Ishikawa (cell line): ENCODE measurements around the gene SIAE.
A peak's percentile ranks its signal among the peaks of the same experiment; 100 is the strongest.

Source experiments
- CEBPB ChIP-seq: IDR thresholded peaks from 2 replicates; pipeline ENCODE4 v1.6.1; 2012
- CREB1 ChIP-seq: IDR thresholded peaks from 2 replicates; pipeline ENCODE4 v1.6.1; 2012; ENCODE audit warnings: low read depth
- EGR1 ChIP-seq: IDR thresholded peaks from 2 replicates; pipeline ENCODE4 v1.6.1; 2012
- EP300 ChIP-seq: IDR thresholded peaks from 2 replicates; pipeline ENCODE4 v1.6.1; 2012; ENCODE audit warnings: borderline replicate concordance
- FOXM1 ChIP-seq: IDR thresholded peaks from 2 replicates; pipeline ENCODE4 v1.6.1; 2012; ENCODE audit warnings: low read depth, borderline replicate concordance
- NFIC ChIP-seq: IDR thresholded peaks from 2 replicates; pipeline ENCODE4 v1.6.1; 2012
- RAD21 ChIP-seq: IDR thresholded peaks from 2 replicates; pipeline ENCODE4 v1.6.1; 2012; ENCODE audit warnings: low read depth
- TAF1 ChIP-seq: IDR thresholded peaks from 2 replicates; pipeline ENCODE4 v1.6.1; 2012; ENCODE audit warnings: low read depth, mild to moderate bottlenecking
- TCF12 ChIP-seq: IDR thresholded peaks from 2 replicates; pipeline ENCODE4 v1.6.1; 2012; ENCODE audit warnings: low read depth
- TEAD4 ChIP-seq: IDR thresholded peaks from 2 replicates; pipeline ENCODE4 v1.6.1; 2012
- YY1 ChIP-seq: IDR thresholded peaks from 2 replicates; pipeline ENCODE4 v1.6.1; 2012; ENCODE audit warnings: low read depth
- ZBTB7A ChIP-seq: IDR thresholded peaks from 2 replicates; pipeline ENCODE4 v1.6.1; 2012; ENCODE audit warnings: low read depth
- TF ChIP-seq, protein P1 (sequence below): IDR thresholded peaks from 2 replicates; pipeline ENCODE4 v1.6.1; 2012; ENCODE audit warnings: low read depth, mild to moderate bottlenecking
- TF ChIP-seq, protein P2 (sequence below): IDR thresholded peaks from 2 replicates; pipeline ENCODE4 v1.6.1; 2012
- TF ChIP-seq, protein P3 (sequence below): IDR thresholded peaks from 2 replicates; pipeline ENCODE4 v1.6.1; 2012

The SIAE gene

DNA sequence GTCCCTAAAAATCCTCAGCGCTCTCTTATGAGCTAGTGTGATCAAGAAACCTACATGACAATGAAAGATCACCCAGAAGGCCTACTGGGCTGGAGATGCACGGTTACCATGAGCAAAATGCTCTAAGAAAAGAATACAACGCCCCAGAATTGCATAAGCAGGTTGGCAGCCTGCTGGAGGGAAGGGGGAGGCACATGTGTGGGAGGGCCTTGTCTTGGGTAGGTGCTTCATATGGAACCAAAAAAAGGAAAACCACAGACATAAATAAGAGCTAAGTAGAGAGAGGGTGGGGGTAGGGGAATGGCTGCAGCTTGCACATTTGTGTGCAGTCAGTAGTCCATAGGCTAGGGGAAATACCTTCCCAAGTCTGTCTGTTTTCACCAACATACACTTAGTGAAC lies 2.8 kb downstream of the SIAE start:
- TF ChIP-seq TAF1 (no peak), EGR1 (no peak), YY1 (no peak), TEAD4 (no peak), RAD21 (no peak), CREB1 (no peak), ZBTB7A (no peak), EP300 (no peak), TCF12 (no peak)
- TF ChIP-seq, protein P1, sequence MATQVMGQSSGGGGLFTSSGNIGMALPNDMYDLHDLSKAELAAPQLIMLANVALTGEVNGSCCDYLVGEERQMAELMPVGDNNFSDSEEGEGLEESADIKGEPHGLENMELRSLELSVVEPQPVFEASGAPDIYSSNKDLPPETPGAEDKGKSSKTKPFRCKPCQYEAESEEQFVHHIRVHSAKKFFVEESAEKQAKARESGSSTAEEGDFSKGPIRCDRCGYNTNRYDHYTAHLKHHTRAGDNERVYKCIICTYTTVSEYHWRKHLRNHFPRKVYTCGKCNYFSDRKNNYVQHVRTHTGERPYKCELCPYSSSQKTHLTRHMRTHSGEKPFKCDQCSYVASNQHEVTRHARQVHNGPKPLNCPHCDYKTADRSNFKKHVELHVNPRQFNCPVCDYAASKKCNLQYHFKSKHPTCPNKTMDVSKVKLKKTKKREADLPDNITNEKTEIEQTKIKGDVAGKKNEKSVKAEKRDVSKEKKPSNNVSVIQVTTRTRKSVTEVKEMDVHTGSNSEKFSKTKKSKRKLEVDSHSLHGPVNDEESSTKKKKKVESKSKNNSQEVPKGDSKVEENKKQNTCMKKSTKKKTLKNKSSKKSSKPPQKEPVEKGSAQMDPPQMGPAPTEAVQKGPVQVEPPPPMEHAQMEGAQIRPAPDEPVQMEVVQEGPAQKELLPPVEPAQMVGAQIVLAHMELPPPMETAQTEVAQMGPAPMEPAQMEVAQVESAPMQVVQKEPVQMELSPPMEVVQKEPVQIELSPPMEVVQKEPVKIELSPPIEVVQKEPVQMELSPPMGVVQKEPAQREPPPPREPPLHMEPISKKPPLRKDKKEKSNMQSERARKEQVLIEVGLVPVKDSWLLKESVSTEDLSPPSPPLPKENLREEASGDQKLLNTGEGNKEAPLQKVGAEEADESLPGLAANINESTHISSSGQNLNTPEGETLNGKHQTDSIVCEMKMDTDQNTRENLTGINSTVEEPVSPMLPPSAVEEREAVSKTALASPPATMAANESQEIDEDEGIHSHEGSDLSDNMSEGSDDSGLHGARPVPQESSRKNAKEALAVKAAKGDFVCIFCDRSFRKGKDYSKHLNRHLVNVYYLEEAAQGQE, result no peak
- TF ChIP-seq, protein P2, sequence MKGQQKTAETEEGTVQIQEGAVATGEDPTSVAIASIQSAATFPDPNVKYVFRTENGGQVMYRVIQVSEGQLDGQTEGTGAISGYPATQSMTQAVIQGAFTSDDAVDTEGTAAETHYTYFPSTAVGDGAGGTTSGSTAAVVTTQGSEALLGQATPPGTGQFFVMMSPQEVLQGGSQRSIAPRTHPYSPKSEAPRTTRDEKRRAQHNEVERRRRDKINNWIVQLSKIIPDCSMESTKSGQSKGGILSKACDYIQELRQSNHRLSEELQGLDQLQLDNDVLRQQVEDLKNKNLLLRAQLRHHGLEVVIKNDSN, result no peak

DNA sequence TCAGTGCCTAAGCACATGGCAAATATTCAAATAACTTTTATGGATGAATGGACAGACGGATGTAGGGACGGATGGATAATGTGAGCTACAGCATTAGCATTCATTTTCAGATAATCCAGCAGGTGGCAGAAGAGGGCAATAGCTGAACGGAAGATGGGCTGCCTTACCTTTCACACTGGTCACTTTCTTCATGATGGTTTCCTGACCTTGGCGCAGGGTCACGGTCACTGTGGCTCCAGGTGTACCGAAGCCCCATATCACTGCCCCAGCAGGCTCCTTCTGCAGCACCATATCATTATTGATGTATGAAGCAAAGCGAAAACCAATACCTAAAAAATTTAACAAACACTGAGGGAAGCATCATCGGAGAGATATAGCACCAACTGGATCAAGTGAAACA lies 4.3 kb downstream of the SIAE start:
- TF ChIP-seq YY1 (0 out of 2 replicates have a peak, but pooled peaks have one; percentile 24), RAD21 (peak; percentile 90), NFIC (no peak), CREB1 (no peak)

DNA sequence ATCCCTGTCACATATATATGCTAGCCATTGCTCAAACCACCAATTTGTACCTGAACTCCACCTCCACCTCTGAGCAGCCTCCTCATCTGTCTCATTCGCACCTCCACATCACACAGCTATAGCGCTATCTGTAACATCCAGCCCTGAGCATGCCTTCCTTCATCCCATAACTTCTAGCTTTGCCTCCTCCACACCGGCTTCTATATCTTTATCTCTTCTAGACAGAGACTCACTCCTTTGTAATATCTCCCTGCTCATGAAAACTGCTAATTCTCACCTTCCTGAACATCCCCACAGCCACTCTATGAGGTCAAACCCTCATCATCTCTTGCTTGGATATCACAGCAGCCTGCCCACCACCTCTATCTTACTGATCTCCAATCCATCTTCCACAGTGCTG lies 5.9 kb downstream of the SIAE start:
- no peak for TF ChIP-seq TCF12
- TF ChIP-seq, protein P2, result no peak
- TF ChIP-seq EP300, result no peak
- no peak for TF ChIP-seq YY1
- no peak for TF ChIP-seq CEBPB
- no peak for TF ChIP-seq RAD21
- no peak for TF ChIP-seq TEAD4
- TF ChIP-seq ZBTB7A, result no peak
- TF ChIP-seq EGR1, result no peak
- TF ChIP-seq, protein P1, result no peak
- TF ChIP-seq CREB1, result no peak

DNA sequence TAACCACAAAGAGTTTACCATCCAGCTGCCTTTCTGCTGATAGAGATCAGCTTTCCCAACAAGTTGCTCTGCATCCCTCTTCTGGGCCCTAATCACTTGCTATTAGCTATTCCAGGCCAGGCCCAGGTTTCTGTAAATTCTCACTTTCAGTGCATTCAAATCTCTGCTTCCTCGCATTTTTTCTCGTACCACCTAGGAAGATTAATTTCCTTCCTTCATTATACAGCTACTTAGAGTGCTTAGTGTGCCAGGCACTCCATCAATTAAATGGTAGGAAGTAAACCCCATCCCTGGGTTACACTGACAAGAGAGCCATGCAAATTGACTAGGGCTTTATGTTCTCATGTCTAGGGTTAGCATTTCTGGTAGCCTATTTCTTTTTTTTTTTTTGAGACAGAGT lies 9.7 kb downstream of the SIAE start:
- TF ChIP-seq, protein P1, result no peak
- no peak for TF ChIP-seq ZBTB7A
- no peak for TF ChIP-seq TCF12
- TF ChIP-seq EP300, result no peak
- no peak for TF ChIP-seq RAD21
- TF ChIP-seq NFIC, result no peak
- TF ChIP-seq CREB1, result no peak
- no peak for TF ChIP-seq CEBPB
- TF ChIP-seq, protein P2, result no peak
- TF ChIP-seq, protein P3, sequence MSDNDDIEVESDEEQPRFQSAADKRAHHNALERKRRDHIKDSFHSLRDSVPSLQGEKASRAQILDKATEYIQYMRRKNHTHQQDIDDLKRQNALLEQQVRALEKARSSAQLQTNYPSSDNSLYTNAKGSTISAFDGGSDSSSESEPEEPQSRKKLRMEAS, result no peak
- no peak for TF ChIP-seq TEAD4
- TF ChIP-seq TAF1, result no peak
- TF ChIP-seq FOXM1, result no peak
- TF ChIP-seq EGR1, result no peak

DNA sequence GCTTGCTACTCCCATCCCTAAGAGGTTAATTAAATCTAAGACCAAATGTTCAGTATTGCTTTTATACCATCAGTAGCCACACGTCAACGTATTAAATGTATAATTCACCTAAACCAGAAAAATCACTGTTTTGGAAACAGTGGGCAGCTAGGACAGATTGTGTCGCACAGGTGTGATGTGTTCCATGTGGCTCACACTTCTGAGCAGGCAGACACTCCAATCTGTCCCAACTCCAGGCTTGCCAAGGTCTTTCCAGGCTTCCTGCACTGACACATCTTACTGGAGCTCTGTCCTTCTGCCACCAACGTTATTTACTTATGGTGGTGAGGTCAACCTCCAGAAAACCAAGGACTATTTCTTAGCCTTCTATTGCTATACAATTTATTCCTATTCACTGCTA lies 11.4 kb downstream of the SIAE start:
- TF ChIP-seq, protein P3, result no peak
- TF ChIP-seq YY1, result no peak
- TF ChIP-seq, protein P2, result no peak
- TF ChIP-seq TAF1, result no peak
- TF ChIP-seq, protein P1, result no peak
- TF ChIP-seq CEBPB, result no peak
- no peak for TF ChIP-seq TCF12
- TF ChIP-seq FOXM1, result no peak
